Left ventricle myocardium inferior (tissue), 1 donor: Measurements from ENCODE around the gene TNS3. TPM values are rescaled to one million over a fixed set of nuclear protein-coding genes. Genes with fewer than 3 reads are reported as not detected.

Experiments used
- DNase-seq: peaks from one replicate; pipeline ENCODE4 v3.0.0-alpha.2; 2020
- H3K27ac ChIP-seq: fragments of 200-600 bp; replicated peaks from 2 replicates; pipeline ENCODE4 v1.8.0; 2021
- H3K27me3 ChIP-seq: fragments of 200-600 bp; 2 replicates; pipeline ENCODE4 v1.8.0; 2021; ENCODE audit warnings: low read depth
- H3K36me3 ChIP-seq: fragments of 200-600 bp; 2 replicates; pipeline ENCODE4 v1.8.0; 2021
- H3K4me1 ChIP-seq: fragments of 200-600 bp; 2 replicates; pipeline ENCODE4 v1.8.0; 2021
- H3K4me3 ChIP-seq: fragments of 200-600 bp; 2 replicates; pipeline ENCODE4 v1.8.0; 2021; ENCODE audit warnings: mild to moderate bottlenecking, moderate library complexity
- H3K9me3 ChIP-seq: fragments of 200-600 bp; replicated peaks from 2 replicates; pipeline ENCODE4 v1.8.0; 2021
- intact Hi-C: fragments of 100-400 bp; cut with micrococcal nuclease; formaldehyde crosslinking; loops from one replicate; pipeline ENCODE4 v1.11.0; 2022
- total RNA-seq: library from RNA; stranded (reverse); fragmentation: NEBNext Ultra II Directional; extraction: Animal tissue kit (Norgen Biotek cat#: 25700); gene quantifications from one replicate; pipeline ENCODE4 v1.2.1, GENCODE V29; 2021
- TF ChIP-seq, protein P1 (sequence below): fragments of 200-600 bp; IDR thresholded peaks from 2 replicates; pipeline ENCODE4 v1.8.0; 2021; ENCODE audit warnings: antibody characterized with exemption, mild to moderate bottlenecking, borderline replicate concordance
- donor health status: DM: no; HTN: yes; CAD: no; lungs with severe emphysema.

The TNS3 gene
- total RNA-seq, 1 donor from 2014 or later = 40.6 TPM

DNA sequence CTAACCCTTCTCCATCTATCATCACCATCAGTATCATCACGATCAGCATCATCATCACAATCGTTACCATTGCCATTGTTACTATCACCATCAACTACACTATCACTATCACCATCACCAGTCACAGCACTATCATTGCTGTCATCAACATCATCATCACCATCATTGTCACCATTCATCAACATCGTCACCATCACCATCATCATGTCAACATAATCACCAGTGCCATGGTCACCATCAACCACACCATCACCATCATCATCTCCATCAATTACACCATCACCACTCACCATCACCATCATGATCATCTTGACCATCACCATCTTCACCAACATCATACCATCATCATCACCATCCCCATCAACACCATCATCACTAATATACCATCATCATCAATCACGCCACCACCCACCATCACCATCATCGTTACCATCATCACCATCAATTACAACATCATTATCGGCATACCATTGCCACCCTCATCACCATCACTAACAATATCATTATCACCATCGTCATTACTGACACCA is 66.5 kb downstream of the TNS3 start:
- intact Hi-C loops = no loop called here
- no peaks in the 10 kb centered on the region for H3K27me3 ChIP-seq
- H3K27ac ChIP-seq = no peak overlapping the region
- DNase-seq = no peak
- H3K4me1 ChIP-seq = peaks cover 35% of the 10 kb centered on the region
- TF ChIP-seq, protein P1, sequence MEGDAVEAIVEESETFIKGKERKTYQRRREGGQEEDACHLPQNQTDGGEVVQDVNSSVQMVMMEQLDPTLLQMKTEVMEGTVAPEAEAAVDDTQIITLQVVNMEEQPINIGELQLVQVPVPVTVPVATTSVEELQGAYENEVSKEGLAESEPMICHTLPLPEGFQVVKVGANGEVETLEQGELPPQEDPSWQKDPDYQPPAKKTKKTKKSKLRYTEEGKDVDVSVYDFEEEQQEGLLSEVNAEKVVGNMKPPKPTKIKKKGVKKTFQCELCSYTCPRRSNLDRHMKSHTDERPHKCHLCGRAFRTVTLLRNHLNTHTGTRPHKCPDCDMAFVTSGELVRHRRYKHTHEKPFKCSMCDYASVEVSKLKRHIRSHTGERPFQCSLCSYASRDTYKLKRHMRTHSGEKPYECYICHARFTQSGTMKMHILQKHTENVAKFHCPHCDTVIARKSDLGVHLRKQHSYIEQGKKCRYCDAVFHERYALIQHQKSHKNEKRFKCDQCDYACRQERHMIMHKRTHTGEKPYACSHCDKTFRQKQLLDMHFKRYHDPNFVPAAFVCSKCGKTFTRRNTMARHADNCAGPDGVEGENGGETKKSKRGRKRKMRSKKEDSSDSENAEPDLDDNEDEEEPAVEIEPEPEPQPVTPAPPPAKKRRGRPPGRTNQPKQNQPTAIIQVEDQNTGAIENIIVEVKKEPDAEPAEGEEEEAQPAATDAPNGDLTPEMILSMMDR = no peak
- no peaks in the 10 kb centered on the region for H3K9me3 ChIP-seq
- H3K36me3 ChIP-seq = no peaks in the 10 kb centered on the region
- H3K4me3 ChIP-seq = no peak overlapping the region

DNA sequence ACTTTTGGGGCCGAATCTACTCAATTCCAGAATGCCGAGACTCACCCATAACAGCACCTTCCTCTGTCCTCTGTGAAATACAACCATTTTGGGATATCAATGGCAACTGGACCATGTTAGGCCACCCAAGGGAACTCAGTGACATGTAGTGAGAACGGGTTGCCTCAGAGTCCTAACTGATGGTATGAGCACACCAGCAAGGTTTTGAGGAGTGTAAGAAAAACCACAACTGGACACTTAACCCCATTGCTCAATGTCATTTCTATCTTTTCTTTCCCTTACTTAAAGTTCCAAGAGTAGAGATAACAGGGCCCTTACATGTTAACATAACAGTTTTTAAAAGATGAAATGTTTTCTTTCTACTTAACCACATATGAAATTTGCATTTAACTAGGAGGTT is 67.1 kb downstream of the TNS3 start:
- intact Hi-C loops = no loop called here
- no peaks in the 10 kb centered on the region for H3K27me3 ChIP-seq
- no peak overlapping the region for H3K4me3 ChIP-seq
- no peak for DNase-seq
- peaks cover 30% of the 10 kb centered on the region for H3K4me1 ChIP-seq
- no peak overlapping the region for H3K27ac ChIP-seq
- no peaks in the 10 kb centered on the region for H3K36me3 ChIP-seq
- TF ChIP-seq, protein P1 = no peak
- H3K9me3 ChIP-seq = no peaks in the 10 kb centered on the region

DNA sequence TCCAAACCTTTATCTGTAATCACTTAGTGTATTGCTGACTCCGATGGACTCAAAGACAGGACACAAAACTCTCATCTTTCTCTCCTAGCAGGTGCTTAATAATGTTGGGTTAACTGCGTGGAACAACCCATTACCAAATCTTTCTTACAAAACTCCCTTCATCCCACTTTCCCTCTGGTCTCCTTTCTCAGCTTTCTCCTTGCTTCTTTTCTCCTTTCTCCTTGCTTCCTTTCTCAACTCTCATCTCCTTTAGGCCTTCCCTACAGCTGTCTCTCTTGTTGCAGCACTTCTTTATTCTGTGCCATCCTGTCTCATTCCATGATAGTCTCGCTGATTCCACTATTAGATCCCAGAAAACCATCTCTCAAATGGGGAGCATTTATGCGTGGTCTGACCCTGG is 67.5 kb downstream of the TNS3 start:
- Histone ChIP-seq H3K36me3 (no peaks in the 10 kb centered on the region), H3K9me3 (no peaks in the 10 kb centered on the region), H3K4me3 (no peak overlapping the region), H3K27me3 (no peaks in the 10 kb centered on the region), H3K27ac (peak overlapping the region; percentile 66), H3K4me1 (peaks cover 30% of the 10 kb centered on the region)
- DNase-seq = no peak
- TF ChIP-seq, protein P1 = no peak
- intact Hi-C loops = no loop called here

DNA sequence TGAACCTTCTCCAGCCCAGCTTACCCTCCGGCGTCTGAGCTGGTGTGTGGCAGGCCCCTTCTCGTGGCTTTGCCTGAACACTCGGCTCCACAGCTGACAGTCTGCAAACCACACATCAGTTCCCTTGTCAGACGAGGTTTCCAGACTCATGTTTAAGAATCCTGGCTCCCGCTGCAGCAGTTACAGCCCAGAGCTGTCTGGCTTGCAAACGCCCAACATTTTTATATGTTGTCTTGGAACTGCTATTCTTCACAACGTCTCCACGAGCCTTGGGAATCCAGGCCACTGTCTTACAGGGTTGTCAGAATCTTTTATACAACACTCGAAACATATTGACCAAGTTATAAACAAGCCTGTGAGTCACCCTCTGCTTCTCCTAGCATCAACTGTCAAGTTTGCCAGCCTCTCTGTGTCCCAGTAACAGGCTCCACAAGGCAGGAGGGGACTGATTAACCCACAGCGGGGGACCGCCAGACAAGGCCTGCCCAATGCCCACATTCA is 68.1 kb downstream of the TNS3 start:
- Histone ChIP-seq H3K36me3 (no peaks in the 10 kb centered on the region), H3K9me3 (no peaks in the 10 kb centered on the region), H3K27ac (peak overlapping the region; percentile 66), H3K4me1 (peaks cover 30% of the 10 kb centered on the region), H3K27me3 (no peaks in the 10 kb centered on the region), H3K4me3 (peak overlapping the region; percentile 4)
- no peak for DNase-seq
- TF ChIP-seq, protein P1 = no peak
- intact Hi-C loops = no loop called here

DNA sequence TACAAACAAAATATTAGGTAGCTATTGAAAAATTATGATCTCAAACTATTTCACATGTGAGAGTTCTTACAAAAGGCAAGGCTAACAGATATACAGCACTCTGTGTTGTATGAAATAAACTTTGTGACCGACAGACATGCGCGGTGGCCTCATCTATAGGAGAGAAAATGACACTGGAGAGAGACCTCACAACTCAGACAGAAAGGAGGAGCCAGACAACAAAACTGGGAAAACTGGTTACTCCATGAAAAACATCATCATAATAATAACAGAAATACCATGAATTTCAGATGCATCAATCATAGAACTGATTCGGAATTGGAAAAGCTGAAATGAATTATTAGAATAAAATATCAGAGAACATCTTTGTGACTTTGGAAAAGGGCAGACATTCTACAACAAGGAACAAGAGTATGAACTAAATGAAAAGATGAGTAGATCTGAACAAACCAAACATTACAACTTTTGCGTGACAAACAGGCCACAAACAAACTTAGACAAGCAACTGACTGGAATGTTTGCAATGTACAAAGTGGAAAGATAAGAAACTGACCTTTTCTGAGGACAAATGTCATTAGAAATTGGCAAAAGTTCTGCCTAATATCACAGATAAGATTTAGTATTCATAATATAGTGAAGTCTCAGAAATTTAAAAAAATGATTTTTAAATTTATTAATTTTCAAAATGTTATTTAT is 69.3 kb downstream of the TNS3 start:
- TF ChIP-seq, protein P1 = no peak
- intact Hi-C loops = no loop called here
- Histone ChIP-seq H3K36me3 (no peaks in the 10 kb centered on the region), H3K27ac (peak overlapping the region; percentile 66), H3K4me3 (no peak overlapping the region), H3K4me1 (peaks cover 37% of the 10 kb centered on the region), H3K27me3 (no peaks in the 10 kb centered on the region), H3K9me3 (no peaks in the 10 kb centered on the region)
- no peak for DNase-seq
